MM.1S (cell line): ENCODE data around the gene PCGF5.

Experiments used
- EZH2 ChIP-seq: fragments of 300-600 bp; sonication (generic); optimal IDR thresholded peaks from 2 replicates; pipeline ENCODE3; 2017; ENCODE audit warnings: low read depth, mild to moderate bottlenecking, antibody characterized with exemption, low read length, mixed read lengths
- TF ChIP-seq, protein P1 (sequence below): fragments of 300-600 bp; sonication (generic); IDR thresholded peaks from 2 replicates; pipeline ENCODE4 v1.5.1; 2016; ENCODE audit warnings: antibody characterized with exemption, low read length, mixed read lengths

DNA sequence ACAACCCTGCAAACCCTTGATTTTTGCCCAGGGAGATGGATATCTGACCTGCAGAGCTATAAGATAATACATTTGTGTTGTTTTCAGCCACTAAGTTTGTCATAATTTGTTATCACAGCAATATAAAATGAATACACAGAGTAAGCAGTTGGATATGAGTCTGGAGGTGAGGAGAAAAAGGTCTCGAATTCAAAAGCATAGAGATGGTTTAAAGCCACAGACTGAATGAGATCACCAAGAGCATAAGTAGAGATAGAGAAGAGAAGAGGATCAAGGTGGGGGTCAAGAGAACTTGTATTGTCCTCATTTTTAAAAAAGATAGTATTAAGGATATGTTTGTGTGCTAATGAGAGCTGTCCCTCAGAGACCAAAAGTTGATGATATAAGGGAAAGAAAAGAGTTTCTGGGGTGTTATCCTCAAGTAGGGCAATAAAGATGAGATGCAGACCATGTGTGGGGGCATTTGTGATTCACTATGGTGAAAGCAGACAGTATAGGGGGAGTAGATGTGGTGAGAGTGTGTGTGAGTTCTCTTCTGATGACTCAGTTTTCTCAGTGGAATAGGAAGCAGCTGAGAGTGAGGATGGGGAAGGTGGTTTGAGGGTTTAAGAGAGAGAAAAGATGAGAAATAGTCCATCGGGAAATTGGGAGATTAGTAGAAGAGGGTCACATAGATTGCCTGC lies 25.8 kb upstream of the PCGF5 start:
- TF ChIP-seq, protein P1, sequence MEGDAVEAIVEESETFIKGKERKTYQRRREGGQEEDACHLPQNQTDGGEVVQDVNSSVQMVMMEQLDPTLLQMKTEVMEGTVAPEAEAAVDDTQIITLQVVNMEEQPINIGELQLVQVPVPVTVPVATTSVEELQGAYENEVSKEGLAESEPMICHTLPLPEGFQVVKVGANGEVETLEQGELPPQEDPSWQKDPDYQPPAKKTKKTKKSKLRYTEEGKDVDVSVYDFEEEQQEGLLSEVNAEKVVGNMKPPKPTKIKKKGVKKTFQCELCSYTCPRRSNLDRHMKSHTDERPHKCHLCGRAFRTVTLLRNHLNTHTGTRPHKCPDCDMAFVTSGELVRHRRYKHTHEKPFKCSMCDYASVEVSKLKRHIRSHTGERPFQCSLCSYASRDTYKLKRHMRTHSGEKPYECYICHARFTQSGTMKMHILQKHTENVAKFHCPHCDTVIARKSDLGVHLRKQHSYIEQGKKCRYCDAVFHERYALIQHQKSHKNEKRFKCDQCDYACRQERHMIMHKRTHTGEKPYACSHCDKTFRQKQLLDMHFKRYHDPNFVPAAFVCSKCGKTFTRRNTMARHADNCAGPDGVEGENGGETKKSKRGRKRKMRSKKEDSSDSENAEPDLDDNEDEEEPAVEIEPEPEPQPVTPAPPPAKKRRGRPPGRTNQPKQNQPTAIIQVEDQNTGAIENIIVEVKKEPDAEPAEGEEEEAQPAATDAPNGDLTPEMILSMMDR, result no peak
- no peak for TF ChIP-seq EZH2
